ENCODE results near the gene EMP1. TPM values are rescaled to one million over a fixed set of nuclear protein-coding genes. Genes with fewer than 3 reads are reported as not detected.

EMP1 gene
- total RNA-seq, 1 experiment from 2014 or later, result 0.63 TPM

DNA sequence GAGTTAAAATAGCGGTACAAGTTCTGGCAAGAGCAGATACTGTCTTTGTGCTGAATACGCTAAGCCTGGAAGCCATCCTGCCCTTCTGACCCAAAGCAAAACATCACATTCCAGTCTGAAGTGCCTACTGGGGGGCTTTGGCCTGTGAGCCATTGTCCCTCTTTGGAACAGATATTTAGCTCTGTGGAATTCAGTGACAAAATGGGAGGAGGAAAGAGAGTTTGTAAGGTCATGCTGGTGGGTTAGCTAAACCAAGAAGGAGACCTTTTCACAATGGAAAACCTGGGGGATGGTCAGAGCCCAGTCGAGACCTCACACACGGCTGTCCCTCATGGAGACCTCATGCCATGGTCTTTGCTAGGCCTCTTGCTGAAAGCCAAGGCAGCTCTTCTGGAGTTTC lies 18.5 kb downstream of the EMP1 start:
- no CpG with 5 or more reads among the region's 4 CpGs for WGBS (ENCODE audit: extremely low coverage, insufficient read length, low lambda C conversion rate)
- H4K20me1 ChIP-seq (ENCODE audit: control insufficient read depth, insufficient read depth, insufficient read length), result no peaks in the 10 kb centered on the region
- H2BK15ac ChIP-seq (ENCODE audit: low read depth, low read length), result no peak overlapping the region
- no peak overlapping the region for H4K8ac ChIP-seq (replicated peaks; ENCODE audit: insufficient read length, low read depth, low read length)
- no peak overlapping the region for H2AK5ac ChIP-seq (ENCODE audit: insufficient read length, low read length)
- no peak overlapping the region for H2BK120ac ChIP-seq (ENCODE audit: low read depth, low read length, poor library complexity, severe bottlenecking)
- DNase-seq, result no peak
- no peak overlapping the region for H3K4me2 ChIP-seq (ENCODE audit: insufficient read depth, insufficient read length, low read length)
- TF ChIP-seq, protein P1, sequence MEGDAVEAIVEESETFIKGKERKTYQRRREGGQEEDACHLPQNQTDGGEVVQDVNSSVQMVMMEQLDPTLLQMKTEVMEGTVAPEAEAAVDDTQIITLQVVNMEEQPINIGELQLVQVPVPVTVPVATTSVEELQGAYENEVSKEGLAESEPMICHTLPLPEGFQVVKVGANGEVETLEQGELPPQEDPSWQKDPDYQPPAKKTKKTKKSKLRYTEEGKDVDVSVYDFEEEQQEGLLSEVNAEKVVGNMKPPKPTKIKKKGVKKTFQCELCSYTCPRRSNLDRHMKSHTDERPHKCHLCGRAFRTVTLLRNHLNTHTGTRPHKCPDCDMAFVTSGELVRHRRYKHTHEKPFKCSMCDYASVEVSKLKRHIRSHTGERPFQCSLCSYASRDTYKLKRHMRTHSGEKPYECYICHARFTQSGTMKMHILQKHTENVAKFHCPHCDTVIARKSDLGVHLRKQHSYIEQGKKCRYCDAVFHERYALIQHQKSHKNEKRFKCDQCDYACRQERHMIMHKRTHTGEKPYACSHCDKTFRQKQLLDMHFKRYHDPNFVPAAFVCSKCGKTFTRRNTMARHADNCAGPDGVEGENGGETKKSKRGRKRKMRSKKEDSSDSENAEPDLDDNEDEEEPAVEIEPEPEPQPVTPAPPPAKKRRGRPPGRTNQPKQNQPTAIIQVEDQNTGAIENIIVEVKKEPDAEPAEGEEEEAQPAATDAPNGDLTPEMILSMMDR (conservative IDR thresholded peaks at IDR 0.05), result no peak
- H3K4me1 ChIP-seq (ENCODE audit: insufficient read depth, low read length), result no peaks in the 10 kb centered on the region; the same call in 1 of the 2 replicates
- H3K23me2 ChIP-seq (ENCODE audit: insufficient read length, low read depth, low read length, poor library complexity, severe bottlenecking), result no peaks in the 10 kb centered on the region
- H3K27ac Mint-ChIP-seq, result no peak overlapping the region
- peaks cover 1 to 14% (median 5%) of the 10 kb centered on the region in 3 experiments; a peak in 5 of 7 replicates for H3K36me3 Mint-ChIP-seq (ENCODE audit: insufficient read depth in 1 of 3, low read depth in 3 of 3)
- H3K23ac ChIP-seq (ENCODE audit: insufficient read length, low read depth, low read length), result no peak overlapping the region
- no peak overlapping the region for H3K56ac ChIP-seq (ENCODE audit: insufficient read length, low read depth, low read length)
- no peak overlapping the region for H3K4ac ChIP-seq (ENCODE audit: low read depth, low read length)
- H3K27me3 Mint-ChIP-seq (ENCODE audit: low read depth), result no peaks in the 10 kb centered on the region; the same call in 1 of the 2 replicates
- H3K27ac ChIP-seq (ENCODE audit: insufficient read length, low read depth, low read length), result no peak overlapping the region
- H3K4me1 Mint-ChIP-seq, result peaks cover 12 to 16% of the 10 kb centered on the region in 2 experiments
- no peaks in the 10 kb centered on the region for H3K79me1 ChIP-seq (ENCODE audit: insufficient read depth, low read depth, low read length, poor library complexity, severe bottlenecking)
- H3K79me2 ChIP-seq (ENCODE audit: insufficient read depth, low read length), result no peaks in the 10 kb centered on the region
- no peak overlapping the region for H4K5ac ChIP-seq (ENCODE audit: insufficient read length, low read depth, low read length)
- no peak overlapping the region for H3K14ac ChIP-seq (ENCODE audit: insufficient read depth, low read length)
- H3K4me3 Mint-ChIP-seq, result no peak overlapping the region
- peaks cover 8% of the 10 kb centered on the region for H3K9me3 ChIP-seq (ENCODE audit: control insufficient read depth, low read depth, low read length)
- H3K27me3 ChIP-seq (ENCODE audit: insufficient read depth, low read length), result no peaks in the 10 kb centered on the region
- no peak overlapping the region for H4K91ac ChIP-seq (ENCODE audit: insufficient read length, low read depth, low read length)
- no peak overlapping the region for H2BK20ac ChIP-seq (ENCODE audit: low read depth, low read length, poor library complexity, severe bottlenecking)
- H2BK12ac ChIP-seq (ENCODE audit: insufficient read length, low read depth, low read length), result no peak overlapping the region
- no peak overlapping the region for H3K18ac ChIP-seq (ENCODE audit: insufficient read length, low read depth, low read length)
- no peak overlapping the region for H3T11ph ChIP-seq (ENCODE audit: low read length)
- no peak overlapping the region for H3K9ac ChIP-seq (ENCODE audit: extremely low read depth, insufficient read length, low read length)
- peaks cover 7 to 12% of the 10 kb centered on the region in 2 experiments; a peak in 4 of 5 replicates for H3K9me3 Mint-ChIP-seq
- no peak overlapping the region for H2AFZ ChIP-seq (ENCODE audit: low read length)
- no peak overlapping the region for H2BK5ac ChIP-seq (ENCODE audit: insufficient read length, low read length)

All from H9 (cell line).